Measurements from ENCODE around the gene ABCA9.
A peak's percentile ranks its signal among the peaks of the same experiment; 100 is the strongest.

DNA sequence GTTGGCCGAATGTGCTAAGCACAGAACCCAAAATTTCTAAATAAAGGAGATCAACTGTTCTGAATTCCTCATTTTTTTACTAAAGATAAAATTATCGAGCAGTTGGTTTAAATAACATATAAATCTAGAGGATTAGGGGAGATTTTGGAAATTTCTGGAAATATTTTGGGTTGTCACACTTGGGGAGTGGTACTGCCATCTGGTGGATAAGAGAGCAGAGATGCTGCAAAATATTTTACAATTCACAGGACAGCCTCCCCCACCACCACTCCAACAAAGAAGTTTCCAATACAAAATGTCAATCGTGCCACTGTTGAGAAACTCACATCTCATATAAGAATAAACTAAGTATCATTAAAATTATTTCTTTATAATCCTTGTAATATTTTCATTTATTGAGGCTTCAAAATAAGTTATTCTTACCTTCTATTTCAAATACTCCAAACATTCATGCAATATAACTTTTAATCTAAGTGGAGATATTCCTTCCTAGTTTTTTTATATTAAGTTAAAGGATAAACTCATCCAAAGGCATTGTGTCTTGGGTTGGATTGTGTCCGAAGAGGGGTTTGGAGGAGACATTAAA lies 88.5 kb downstream of the ABCA9 start:
- TF ChIP-seq, protein P1, sequence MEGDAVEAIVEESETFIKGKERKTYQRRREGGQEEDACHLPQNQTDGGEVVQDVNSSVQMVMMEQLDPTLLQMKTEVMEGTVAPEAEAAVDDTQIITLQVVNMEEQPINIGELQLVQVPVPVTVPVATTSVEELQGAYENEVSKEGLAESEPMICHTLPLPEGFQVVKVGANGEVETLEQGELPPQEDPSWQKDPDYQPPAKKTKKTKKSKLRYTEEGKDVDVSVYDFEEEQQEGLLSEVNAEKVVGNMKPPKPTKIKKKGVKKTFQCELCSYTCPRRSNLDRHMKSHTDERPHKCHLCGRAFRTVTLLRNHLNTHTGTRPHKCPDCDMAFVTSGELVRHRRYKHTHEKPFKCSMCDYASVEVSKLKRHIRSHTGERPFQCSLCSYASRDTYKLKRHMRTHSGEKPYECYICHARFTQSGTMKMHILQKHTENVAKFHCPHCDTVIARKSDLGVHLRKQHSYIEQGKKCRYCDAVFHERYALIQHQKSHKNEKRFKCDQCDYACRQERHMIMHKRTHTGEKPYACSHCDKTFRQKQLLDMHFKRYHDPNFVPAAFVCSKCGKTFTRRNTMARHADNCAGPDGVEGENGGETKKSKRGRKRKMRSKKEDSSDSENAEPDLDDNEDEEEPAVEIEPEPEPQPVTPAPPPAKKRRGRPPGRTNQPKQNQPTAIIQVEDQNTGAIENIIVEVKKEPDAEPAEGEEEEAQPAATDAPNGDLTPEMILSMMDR (IDR thresholded peaks at IDR 0.05; ENCODE audit: borderline replicate concordance, extremely low read depth, low read length, poor library complexity, severe bottlenecking): peak; percentile 58
- TF ChIP-seq EZH2 (IDR thresholded peaks at IDR 0.05; ENCODE audit: borderline replicate concordance, low read depth, low read length, severe bottlenecking): no peak

All from DND-41 (cell line).